HG03469 (cell line): Measurements from ENCODE around the gene HLX.
A peak's percentile ranks its signal among the peaks of the same experiment; 100 is the strongest.

Source experiments
- ATAC-seq: cut with Tn5 transposase; IDR thresholded peaks from one replicate; pipeline ENCODE4 v1.9.1; 2021; ENCODE audit warnings: mild to moderate bottlenecking, moderate library complexity, moderate number of reproducible peaks; ENCODE audit not compliant: unreplicated experiment

HLX gene, protein sequence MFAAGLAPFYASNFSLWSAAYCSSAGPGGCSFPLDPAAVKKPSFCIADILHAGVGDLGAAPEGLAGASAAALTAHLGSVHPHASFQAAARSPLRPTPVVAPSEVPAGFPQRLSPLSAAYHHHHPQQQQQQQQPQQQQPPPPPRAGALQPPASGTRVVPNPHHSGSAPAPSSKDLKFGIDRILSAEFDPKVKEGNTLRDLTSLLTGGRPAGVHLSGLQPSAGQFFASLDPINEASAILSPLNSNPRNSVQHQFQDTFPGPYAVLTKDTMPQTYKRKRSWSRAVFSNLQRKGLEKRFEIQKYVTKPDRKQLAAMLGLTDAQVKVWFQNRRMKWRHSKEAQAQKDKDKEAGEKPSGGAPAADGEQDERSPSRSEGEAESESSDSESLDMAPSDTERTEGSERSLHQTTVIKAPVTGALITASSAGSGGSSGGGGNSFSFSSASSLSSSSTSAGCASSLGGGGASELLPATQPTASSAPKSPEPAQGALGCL

DNA sequence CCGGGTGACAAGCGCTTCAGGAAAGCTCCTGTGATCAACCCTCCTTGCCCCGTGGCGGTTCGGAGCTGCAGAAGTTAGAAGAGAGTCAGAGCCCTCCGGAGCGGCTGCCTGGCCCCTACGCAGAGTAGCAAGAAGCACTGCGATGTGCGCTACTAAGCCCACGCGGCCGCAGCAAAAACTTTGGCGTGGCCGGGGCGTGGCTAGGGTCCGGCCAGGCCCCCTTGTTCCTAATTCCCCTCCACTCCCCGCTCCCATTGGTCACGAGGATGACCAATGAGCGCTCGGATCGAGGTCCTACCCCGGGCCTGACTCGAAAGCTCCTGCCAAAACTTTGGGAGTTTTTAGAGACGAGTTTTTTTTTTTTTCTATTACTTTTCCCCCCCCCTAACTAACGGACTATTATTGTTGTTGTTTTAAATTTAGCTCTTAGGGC is at the start of gene HLX:
HLX (plus strand) TSS at position 368 of the 433 bp plus-strand sequence. CDS start 415 bp downstream, outside the sequence.
- peak; percentile 60 for ATAC-seq

DNA sequence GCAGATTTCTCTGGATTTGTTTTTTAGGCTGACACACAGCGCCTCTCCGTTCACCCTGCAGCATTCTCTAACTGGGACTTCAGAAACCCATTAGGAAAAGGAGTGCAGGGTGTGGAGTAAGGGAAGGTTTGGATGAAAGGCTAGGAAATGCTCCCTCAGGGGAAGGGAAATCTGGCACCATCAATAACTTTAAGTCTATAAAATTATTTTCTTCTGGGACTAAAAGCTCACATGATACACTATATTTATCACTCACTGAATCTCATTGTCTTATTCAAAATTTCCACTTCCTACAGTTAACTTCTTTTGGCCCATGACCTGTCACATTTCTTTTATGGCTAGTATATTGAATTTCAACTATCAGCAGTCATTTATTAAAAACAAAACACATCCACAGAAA is 45.8 kb upstream of the HLX start:
- no peak for ATAC-seq

DNA sequence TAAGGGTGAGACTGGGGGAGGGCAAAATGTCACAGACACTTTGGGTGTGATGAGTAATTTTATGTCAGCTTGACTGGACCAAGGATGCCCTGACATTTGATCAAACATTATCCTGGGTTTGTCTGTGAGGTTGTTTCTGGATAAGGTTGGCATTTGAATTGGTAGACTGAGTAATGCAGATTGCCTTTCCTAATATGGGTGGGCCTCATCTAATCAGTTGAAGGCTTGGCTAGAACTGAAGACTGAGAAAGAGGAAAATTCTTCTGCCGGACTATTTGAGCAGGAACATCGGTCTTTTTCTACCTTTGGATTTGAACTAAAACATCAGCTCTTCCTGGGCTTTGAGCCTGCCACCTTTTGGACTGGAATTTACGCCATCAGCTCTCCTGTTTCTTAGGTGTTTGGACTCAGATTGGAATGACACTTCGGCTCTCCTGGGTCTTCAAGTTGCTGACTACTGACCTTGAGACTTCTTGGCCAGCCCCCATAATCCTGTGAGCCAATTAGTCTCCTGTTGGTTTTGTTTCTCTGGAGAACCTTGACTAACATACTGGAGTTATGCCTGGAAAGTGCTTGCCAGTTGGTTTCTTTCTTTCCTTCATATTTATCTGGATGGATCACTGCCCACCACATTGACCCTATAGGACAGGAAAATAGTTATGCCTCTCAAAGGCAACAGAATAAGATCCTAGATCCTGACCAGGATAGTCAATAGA is 44.9 kb upstream of the HLX start:
- ATAC-seq: no peak

DNA sequence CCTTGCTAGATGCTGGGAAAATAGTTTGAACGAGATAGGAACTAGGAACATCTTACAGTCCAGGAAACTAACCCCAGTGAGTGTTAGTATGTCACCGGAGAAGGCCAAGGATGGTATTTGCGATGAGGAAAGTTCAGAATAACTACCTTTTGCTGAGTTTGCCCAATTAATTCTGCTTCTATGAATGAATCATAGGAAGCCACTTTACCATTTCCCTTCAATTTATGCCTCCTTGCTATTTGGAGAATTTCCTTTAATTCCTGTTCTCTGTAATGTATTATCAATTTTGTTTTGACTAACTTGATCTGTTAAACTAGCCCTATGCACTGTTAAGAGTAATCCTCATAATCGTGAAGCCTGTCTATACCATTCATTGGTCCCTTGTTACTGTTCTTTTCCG is 40.7 kb upstream of the HLX start:
- no peak for ATAC-seq

DNA sequence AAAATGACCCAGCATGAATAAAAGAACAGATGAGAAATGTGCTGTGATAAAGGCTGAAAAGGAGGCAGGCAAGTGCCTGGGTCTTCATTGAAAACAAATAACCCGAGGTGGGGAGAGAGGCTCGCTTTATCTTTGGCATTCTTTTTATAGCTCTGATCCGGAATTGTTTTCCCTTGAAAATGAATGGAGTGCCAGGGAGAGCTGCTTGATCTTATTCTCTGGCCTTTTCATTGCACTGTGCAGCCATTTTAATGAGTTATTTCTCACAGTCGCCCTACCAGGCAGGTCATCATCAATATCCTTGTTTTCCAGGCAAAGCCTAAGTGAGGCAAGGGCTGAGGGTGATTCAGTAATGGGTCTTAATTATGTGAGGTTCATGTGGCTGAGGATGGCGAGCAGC is 39.8 kb upstream of the HLX start:
- no peak for ATAC-seq

DNA sequence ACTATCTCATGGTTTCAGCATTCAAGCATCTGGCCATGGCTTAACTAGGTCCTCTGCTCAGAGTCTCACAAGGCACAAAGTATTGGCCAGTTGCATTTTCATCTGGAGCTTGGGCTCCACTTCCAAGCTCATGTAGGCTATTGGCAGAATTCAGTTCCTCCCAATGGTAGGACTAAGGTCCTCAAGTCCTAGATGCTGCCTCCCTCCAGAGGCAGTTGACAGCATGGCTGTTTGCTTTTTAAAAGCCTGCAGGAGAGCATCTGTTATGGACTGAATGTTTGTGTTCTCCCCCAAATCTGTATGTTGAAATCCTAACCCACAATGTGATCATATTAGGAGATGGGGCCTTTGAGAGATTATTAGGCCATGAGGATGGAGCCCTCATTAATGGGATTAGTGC is 38.0 kb upstream of the HLX start:
- no peak for ATAC-seq

DNA sequence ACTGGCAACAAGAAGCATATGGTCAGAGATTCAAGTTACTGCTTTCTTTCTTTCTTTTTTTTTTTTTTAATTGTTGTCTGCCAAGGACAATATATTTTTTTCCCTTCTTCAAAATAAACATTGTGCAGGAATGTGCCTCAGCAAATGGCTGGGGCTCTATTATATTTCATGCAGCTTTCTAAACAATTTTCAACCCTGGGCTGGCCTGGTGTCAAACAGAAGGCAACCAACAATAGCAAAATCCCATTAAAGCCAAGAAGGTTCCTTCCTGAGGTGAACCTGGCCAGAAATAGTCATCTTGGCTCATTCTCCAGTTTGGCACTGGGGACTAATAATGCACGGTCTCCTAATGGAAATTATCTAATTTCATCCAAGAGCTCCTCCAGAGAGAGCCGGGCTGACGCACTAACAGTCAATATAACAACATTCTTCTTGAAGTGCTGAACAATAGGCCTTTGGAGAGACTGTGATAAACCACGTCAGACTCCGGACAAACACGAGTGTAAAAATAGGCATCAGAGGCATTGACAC is 35.7 kb upstream of the HLX start:
- no peak for ATAC-seq

DNA sequence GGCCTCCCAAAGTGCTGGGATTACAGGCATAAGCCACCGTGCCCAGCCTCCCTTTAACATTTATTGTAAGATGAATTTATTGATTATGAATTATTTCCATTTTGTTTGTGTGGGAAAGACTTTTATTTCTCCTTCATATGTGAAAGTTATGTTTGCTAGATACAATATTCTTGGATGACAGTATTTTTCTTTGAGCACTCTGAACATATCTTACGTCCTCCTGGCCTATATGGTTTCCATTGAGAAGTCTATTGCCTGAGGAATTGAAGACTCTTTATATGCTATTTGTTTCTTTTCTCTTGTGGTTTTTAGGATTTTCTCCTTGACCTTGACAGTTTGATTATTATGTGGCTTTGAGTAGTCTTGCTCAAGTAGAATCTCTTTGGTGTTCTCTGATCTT is 26.8 kb upstream of the HLX start:
- no peak for ATAC-seq

DNA sequence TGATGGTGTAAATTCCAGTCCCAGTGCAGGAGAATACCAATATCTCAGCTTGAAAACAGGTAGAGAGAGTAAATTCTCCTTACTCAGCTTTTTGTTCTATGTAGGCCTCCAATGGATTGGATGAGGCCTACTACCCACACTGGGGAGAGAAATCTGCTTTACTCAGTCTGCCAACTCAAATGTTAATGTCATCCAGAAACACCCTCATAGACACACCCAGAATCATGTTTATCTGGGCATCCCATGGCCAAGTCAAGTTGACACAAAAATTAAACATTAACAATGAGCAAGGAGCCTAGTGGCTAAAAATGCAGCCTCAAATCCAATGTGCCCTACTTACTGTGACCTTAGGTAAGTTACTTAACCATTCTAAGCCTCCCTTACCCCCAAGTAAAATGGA is 6.9 kb upstream of the HLX start:
- ATAC-seq: no peak

DNA sequence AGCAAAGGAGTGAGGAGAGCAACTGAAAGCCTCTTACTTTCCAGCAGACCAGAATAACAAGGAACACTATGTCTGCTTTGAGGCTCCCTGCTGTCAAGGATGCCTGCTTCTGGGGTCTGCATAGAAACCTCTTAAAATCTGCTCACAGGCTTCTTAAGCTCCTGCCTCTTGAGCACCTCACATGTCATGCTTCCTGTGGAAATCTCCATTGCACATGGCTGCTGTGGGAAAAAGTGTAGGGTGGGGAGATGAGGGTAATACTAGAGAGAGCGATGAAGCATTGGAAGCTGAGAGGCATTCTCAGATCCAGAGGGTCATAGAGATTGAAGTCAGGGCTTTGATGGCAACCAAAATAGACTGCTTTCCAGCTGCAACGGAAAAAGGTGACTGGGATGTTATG is 6.2 kb upstream of the HLX start:
- ATAC-seq: no peak

DNA sequence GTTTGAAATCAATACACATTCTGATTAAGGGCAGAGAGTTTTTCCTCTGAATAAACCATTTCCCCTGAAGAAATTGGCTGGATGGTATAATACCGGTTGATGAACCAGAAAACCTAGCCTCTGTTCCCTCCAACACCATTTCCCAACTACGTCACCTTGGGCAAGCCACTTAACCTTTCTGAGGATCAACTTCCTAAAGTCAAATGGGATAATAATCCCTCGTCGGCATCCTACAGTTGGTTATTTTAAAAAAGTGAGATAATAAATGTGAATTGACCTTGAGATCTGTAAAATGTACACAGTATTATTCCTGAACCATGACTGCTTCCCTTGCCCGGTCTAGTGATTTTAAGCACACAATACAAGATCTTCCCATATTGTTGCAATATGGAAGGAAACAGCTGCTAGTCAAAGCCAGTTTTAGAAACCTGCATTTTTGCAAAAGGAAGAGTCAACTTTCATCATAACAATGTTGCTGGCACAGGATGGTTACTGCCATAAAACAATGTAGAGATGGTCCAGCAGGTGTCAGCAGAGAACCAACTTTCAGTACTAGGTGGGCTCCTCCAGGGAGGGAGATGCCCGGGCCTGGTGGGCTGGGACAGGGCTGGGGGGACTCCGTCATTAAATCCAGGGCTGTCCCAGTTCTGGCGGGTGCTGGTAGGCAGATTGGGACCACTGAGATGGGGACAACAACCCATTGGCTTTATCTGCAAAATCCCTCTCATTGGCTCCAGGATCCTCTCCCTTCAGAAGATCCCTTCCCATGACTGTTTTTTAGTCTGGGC is 5.2 kb upstream of the HLX start:
- no peak for ATAC-seq

DNA sequence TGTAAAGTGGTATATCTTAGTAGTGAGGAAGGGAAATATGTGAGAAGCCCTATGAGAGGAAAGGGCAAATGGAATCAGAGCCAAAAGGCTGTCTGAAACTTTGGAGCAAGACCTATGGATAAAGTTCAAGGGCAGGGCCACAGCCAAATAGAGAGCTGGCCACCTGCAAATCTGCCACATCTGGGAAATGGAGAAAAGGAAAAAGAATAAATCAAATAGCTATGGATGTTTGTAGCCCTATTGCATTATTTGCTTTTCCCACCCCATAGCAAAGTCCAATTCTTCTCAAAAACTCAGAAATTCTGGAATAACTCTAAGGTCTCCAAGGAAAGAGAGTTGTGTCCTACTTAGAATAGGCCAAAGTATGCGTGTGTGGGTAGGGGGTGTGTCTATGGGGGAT is 4.0 kb upstream of the HLX start:
- no peak for ATAC-seq

DNA sequence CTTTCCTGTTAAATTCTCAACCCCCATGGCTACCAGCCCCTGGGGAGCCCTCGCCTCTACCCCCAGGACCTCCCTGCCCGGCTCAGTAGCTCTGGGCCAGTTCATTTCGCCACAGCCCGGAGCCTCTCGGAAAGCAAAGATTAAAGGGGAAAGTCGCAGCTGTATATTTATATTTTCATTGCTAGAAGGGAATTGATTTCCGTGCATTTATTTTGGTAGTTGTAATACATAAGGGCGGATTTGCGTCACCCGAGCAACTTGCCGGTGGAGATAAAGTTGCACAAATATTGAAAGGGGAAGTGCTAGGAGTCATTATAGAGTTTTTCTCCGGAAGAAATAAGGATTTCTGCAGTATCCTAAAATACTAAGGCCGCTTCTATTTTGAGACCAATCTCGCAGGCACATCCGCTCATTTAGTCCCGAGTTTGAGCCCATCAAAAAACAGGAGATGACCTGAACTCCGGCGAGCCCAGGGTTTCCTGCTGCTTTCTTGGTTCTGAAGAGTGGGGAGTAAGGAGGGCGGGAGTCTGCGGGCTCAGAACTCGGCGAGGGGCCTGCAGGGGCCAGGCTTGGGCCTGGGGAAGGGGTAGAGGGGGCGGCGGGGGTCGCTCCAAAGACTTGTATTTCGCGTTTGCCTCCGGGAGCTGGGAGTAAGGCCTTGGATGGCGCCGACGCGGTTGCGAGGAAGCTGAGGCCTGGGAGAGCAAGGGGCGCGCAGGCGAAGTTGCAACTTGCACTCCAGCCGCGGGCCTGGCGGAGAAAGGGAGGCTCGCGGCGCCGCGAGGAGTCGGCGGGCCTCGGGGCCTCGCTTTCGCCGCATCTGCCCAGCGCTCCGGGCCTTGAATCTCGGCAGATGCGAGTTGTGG is 2.5 kb upstream of the HLX start:
- ATAC-seq: no peak

DNA sequence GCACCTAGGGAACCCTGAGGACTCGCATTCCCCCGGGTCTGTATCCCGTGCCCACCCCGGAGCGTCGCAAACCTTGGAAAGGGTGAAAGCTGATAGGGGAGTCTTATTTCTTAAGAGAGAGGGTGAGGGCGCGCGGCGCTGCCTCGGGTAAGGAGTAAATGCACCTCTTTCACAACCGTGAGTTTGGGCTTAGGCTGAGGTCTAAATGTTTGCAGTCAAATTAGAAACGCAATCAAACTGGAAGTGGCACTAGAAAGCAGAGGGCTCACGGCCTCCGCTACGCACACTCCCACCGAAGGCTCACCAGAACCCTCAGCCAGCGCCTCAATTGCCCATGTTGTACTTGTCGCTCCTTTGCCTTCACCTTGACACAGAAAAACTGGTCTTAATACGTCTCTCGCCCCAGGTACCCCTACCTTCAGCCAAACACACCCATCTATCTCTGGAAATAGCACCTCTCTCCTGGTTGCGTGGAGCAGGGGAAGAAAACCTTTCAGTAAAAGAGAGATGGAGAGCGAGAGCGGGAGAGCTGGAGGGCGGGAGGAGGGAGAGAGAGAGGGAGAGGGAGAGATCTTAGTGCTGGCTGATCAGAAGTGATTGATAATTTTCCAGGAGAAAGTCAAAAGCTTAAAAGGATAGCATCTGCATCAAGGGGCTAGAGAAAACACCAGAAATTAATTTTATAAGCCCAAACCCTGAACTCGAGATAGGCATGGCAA is 1.7 kb upstream of the HLX start:
- ATAC-seq: no peak

DNA sequence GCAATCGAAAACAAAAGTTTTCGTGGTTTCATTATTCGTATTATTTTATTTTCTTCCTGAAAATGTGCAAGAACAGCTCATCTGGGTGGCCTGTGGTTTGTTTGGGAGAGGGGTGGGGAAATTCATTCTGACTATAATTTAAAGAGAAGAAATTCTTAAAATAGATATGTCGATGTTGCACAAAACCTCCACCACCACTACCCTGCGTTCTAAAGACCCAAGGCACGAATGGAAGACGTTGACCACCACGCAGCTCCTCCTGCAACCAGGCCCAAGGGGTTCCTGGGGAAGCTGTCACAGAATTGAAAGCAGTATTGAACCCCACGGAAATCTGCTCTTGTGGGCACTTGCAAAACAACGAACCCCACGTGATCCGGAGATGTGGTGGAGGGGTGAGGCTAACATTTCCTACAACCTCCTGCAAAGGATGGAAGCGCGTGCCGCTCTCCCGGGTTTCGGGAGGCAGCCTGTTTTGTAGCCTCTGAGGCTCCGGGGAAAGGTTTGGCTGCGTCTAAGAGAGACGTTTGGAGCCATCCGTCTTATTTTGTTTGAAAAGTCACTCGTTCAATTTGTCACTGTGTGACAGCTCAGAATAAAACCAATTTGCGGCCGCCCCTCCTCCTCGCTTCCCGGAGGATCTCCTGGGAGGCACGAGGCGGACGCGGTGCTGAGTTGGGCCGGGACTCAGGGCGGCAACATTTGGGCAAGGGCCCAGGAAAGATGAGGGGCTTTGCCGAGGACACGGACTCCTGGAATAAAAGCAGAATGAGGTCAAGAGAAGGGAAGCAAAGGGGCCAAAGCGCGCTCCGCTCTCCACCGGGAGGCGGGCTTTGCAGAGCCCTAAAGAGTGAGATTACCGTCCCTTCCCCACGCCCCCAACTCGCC is 810 bp upstream of the HLX start:
- ATAC-seq: peak; percentile 4

DNA sequence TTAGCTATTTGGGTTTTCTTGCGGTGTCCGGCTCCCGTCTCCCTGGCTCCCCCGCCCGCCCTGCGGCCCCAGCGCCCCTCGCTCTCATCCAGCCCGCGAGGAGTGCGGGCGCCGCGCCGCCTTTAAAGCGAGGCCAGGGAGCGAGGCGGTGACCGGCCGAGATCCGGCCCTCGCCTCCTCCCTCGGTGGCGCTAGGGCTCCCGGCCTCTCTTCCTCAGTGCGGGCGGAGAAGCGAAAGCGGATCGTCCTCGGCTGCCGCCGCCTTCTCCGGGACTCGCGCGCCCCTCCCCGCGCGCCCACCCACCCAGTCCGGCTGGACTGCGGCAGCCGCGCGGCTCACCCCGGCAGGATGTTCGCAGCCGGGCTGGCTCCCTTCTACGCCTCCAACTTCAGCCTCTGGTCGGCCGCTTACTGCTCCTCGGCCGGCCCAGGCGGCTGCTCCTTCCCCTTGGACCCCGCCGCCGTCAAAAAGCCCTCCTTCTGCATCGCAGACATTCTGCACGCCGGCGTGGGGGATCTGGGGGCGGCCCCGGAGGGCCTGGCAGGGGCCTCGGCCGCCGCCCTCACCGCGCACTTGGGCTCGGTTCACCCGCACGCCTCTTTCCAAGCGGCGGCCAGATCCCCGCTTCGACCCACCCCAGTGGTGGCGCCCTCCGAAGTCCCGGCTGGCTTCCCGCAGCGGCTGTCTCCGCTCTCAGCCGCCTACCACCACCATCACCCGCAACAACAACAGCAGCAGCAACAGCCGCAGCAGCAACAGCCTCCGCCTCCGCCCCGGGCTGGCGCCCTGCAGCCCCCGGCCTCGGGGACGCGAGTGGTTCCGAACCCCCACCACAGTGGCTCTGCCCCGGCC is 492 bp downstream of the HLX start:
- no peak for ATAC-seq

DNA sequence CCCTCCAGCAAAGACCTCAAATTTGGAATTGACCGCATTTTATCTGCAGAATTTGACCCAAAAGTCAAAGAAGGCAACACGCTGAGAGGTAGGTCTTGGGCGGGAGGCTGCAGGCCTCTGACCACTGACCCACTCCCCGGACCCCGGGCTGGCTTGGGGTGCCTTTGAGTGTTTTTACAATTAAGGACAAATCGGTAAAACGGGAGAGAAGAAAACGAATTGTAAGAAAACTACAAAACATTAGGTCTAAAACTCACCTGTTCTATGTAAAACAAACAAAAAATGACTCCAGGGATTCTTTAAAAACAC is 1.1 kb downstream of the HLX start:
- no peak for ATAC-seq
